NB4 (cell line): ENCODE measurements around the gene AP3M1.

Experiments used
- DNase-seq: peaks from one replicate; pipeline ENCODE4 v3.0.0; 2010; ENCODE audit warnings: low read depth
- H3K4me3 ChIP-seq: one replicate; pipeline ENCODE4 v1.5.1; 2011; ENCODE audit warnings: mild to moderate bottlenecking, low read depth, low read length, moderate library complexity
- MYC ChIP-seq: IDR thresholded peaks from 2 replicates; pipeline ENCODE4 v1.6.1; 2011; ENCODE audit warnings: low read depth, low read length
- POLR2A ChIP-seq: IDR thresholded peaks from 2 replicates; pipeline ENCODE4 v1.6.1; 2011; ENCODE audit warnings: mild to moderate bottlenecking; ENCODE audit not compliant: insufficient read length; ENCODE audit errors: extremely low read depth
- TF ChIP-seq, protein P1 (sequence below): IDR thresholded peaks from 2 replicates; pipeline ENCODE4 v1.6.1; 2011; ENCODE audit warnings: low read depth, low read length
- TF ChIP-seq, protein P2 (sequence below): IDR thresholded peaks from one replicate; pipeline ENCODE4 v1.5.1; 2012; ENCODE audit warnings: low read depth, low read length

Gene AP3M1

DNA sequence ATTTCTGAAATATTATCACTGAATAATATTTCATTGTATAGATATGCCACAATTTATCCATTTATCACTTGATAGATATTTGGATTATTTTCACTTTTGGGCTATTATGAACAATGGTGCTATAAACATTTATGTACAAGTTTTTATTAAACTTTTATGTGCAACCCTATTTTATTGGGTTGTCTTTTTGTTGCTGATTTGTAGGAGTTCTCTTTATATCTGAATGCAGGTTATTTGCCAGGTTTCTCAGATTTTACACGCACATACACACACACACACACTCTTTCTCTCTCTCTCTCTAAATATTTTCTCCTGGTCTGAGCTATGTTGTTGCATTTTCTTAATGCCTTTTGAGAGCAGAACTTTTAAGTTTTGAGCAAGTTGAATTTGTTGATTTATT, 36.6 kb upstream of the AP3M1 start:
- no peak overlapping the region for H3K4me3 ChIP-seq
- TF ChIP-seq, protein P1, sequence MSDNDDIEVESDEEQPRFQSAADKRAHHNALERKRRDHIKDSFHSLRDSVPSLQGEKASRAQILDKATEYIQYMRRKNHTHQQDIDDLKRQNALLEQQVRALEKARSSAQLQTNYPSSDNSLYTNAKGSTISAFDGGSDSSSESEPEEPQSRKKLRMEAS: no peak
- no peak for DNase-seq

DNA sequence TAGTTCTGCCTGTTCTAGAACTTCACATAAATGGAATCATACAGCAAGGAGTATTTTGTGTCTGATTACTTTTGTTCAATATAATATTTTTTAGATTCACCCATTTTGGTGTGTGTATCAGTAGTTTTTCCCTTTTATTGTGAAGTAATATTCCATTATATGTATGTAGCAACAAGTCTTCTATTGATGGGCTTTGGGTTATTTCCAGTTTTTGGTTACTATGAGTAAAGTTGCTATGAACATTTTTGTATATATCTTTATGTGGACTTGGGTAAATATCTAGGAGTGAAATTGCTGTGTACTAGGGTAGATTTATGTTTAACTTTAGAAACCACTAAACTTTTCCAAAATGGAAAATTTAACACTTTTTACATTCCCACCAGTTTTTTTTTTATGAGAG, 36.0 kb upstream of the AP3M1 start:
- no peak overlapping the region for H3K4me3 ChIP-seq
- TF ChIP-seq MYC (no peak), POLR2A (no peak)
- TF ChIP-seq, protein P2, sequence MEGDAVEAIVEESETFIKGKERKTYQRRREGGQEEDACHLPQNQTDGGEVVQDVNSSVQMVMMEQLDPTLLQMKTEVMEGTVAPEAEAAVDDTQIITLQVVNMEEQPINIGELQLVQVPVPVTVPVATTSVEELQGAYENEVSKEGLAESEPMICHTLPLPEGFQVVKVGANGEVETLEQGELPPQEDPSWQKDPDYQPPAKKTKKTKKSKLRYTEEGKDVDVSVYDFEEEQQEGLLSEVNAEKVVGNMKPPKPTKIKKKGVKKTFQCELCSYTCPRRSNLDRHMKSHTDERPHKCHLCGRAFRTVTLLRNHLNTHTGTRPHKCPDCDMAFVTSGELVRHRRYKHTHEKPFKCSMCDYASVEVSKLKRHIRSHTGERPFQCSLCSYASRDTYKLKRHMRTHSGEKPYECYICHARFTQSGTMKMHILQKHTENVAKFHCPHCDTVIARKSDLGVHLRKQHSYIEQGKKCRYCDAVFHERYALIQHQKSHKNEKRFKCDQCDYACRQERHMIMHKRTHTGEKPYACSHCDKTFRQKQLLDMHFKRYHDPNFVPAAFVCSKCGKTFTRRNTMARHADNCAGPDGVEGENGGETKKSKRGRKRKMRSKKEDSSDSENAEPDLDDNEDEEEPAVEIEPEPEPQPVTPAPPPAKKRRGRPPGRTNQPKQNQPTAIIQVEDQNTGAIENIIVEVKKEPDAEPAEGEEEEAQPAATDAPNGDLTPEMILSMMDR: no peak
- TF ChIP-seq, protein P1: no peak
- no peak for DNase-seq

DNA sequence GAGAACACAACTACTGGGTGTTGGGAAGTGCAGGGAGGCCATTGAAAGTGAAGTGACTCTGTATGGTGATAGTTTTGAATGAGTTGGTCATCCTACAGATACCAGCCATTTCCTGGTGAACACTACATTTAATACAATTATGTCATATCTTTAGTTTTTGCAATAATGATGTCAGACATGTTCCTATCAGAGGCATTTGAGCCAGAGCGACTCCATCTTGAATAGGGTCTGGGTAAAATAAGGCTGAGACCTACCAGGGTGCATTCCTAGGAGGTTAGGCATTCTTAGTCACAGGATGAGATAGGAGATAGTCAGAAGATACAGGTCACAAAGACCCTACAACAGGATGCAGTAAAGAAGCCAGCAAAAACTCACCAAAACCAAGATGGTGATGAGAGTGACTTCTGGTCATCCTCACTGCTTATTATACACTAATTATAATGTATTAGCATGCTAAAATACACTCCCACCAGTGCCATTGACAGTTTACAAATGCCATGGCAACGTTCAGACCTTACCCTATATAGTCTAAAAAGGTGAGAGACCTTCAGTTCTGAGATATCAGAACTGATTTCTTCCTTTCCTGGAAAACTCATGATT, 28.6 kb upstream of the AP3M1 start:
- no peak for TF ChIP-seq MYC
- TF ChIP-seq, protein P1: no peak
- TF ChIP-seq POLR2A: no peak
- TF ChIP-seq, protein P2: no peak
- DNase-seq: peak; percentile 20
- H3K4me3 ChIP-seq: peak overlapping the region; percentile 87

DNA sequence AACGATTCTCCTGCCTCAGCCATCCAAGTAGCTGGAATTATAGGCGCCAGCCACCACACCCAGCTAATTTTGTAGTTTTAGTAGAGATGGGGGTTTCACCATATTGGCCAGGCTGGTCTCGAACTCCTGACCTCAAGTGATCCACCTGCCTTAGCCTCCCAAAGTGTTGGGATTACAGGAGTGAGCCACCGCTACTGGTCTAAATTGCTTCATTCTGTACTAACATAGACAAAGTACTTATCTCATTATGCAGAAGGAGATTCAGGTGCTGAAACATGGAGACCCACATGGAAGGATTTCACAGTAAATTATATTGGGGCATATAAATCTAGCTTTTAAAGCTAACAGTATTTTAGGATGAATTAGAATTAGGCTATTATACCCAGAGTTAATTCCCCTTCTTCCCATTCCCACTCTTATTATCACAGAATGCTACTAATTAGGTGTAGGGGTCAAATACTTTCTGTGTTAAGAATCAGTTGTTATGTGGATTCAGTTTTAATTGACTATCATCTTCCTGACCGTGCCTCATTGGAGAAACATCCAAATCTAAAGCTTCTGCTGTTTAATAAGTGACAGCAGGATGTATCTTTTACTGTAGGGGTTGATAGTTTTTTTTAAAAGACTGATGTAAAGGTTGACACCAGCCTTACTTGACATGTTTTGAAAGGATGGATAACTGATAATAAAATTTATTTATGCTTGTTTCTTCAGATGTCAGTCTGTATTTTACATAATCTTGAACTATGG, 27.6 kb upstream of the AP3M1 start:
- peak overlapping the region; percentile 87 for H3K4me3 ChIP-seq
- no peak for DNase-seq
- TF ChIP-seq, protein P1: no peak

DNA sequence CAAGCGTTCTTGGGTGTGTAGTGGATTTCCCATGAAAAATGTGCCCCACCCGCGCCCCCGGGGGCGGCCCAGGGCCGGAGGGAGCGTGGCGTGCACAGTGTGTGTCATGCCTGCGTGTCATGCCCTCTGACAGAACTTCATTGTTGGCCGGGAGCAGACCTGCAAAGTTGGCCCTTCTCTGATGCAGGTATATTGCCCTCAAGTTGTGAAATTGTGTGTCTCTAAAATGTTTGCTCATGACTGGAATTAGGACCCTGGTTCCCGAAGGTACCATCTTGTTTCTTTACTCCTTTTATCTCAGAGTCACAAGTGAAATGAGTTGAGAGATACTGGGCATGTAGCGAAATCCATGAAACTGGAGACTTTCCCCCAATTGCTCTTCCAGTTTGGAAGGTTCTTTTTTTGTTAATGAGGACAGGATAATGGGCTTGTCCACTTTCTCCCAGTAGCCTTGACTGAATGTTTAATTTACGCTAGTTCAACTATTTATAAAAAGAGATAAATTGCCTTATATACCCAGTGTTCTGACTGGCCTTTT, 26.6 kb upstream of the AP3M1 start:
- TF ChIP-seq POLR2A: no peak
- TF ChIP-seq, protein P2: no peak
- TF ChIP-seq MYC: no peak
- TF ChIP-seq, protein P1: no peak
- H3K4me3 ChIP-seq: peak overlapping the region; percentile 87
- peak; percentile 56 for DNase-seq

DNA sequence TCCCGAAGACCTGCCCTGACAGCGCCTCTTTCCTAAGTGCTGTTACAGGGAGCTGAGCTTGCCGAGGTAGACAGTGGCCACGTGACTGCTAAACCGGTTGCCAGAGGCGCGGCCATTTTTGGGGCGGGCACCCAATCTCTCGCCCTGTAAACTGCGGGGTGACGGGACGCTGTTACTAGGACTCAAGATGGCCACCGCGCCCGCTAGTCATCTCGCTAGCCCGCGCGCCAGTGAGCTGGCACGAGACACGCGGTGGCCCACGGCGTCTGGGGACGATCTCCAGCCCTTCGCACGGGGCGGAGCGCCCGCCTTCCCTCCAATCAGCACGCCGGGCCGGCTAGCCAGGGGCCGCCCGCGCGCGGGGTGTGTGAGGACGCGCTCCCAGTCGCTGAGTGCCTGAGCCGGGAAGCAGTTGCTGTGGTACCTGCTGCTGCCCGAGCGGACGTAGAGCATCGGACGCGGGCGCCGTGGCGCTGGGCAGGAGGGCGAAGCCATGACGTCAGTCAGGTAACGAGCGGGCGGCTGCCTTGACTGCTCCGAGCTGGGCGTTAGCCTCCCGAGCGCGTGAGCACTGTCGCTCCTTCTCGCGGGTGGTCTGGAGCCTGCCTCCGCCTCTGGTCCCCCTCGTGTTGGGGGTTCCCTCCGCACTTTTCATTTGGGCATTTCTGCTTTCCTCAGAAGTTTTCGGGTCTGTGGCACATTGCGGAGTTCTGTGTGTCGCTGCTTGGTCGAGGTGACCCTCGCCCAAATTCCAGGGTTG, 25.9 kb upstream of the AP3M1 start:
- H3K4me3 ChIP-seq: peak overlapping the region; percentile 87
- peak; percentile 99 for DNase-seq
- TF ChIP-seq, protein P1: peak; percentile 98
- TF ChIP-seq, protein P2: no peak
- TF ChIP-seq MYC: peak; percentile 98
- peak; percentile 96 for TF ChIP-seq POLR2A
